22Rv1 (cell line): ENCODE measurements around the gene ITGB7.

Source experiments
- CTCF ChIP-seq: fragments of 450-650 bp; IDR thresholded peaks from 2 replicates; pipeline ENCODE4 v1.5.1; 2017; ENCODE audit warnings: mild to moderate bottlenecking
- ZFX ChIP-seq: fragments of 450-650 bp; IDR thresholded peaks from 2 replicates; pipeline ENCODE4 v1.6.1; 2017; ENCODE audit warnings: antibody characterized with exemption, borderline replicate concordance

- no peak for TF ChIP-seq CTCF
- no peak for TF ChIP-seq ZFX
These were observed 30.3 kb downstream of the ITGB7 start for GRCh38 chr12:53176750-53177149.
